A549 (cell line): ENCODE data around the gene PATL2. TPM values are rescaled to one million over a fixed set of nuclear protein-coding genes. Genes with fewer than 3 reads are reported as not detected.

Experiments used
- ATAC-seq, 2 experiments: fragments of 200-7000 bp in 1 of 2; fragments of >200 bp in 1 of 2; cut with Nextera tagmentation in 1 of 2; cut with Tn5 transposase in 1 of 2; 3 replicates each; pipeline versions ENCODE4 v1.8.0 to v1.9.1; 2018 to 2020; ENCODE audit warnings: mild to moderate bottlenecking in 1 of 2, moderate library complexity in 1 of 2
- CTCF ChIA-PET: fragments of 300-600 bp; sonication (Branson Sonifier 250); formaldehyde crosslinking; extraction: SDS; loops from one replicate; lab custom pipeline; 2021; ENCODE audit warnings: antibody characterized with exemption, inconsistent platforms; lab: Yijun Ruan, JAX
- POLR2A ChIA-PET: fragments of 350-600 bp; formaldehyde crosslinking; extraction: SDS; loops from one replicate; lab custom pipeline; 2021; ENCODE audit warnings: antibody characterized with exemption, inconsistent platforms; lab: Yijun Ruan, JAX
- DNase-seq, 2 experiments: peaks; one replicate each; pipeline versions ENCODE4 v3.0.0 to v3.0.0-alpha.2; 2011 to 2016; ENCODE audit warnings: low read depth in 1 of 2, low spot score in 1 of 2
- FAIRE-seq: peaks from 2 replicates; lab custom pipeline; 2011; peaks lifted over from hg19 to GRCh38; lab: Jason Lieb, UNC
- H3K27ac ChIP-seq, 2 experiments: fragments of >200 bp; sonication (Bioruptor Twin); formaldehyde crosslinking; 3 replicates each; pipeline ENCODE4 v1.5.1; 2016 to 2017
- H3K4me1 ChIP-seq: fragments of >200 bp; sonication (Bioruptor Twin); formaldehyde crosslinking; 3 replicates; pipeline ENCODE4 v1.6.1; 2016
- H3K4me2 ChIP-seq: fragments of >200 bp; sonication (Bioruptor Twin); formaldehyde crosslinking; 3 replicates; pipeline ENCODE4 v1.6.1; 2016
- H3K4me3 ChIP-seq: fragments of >200 bp; sonication (Bioruptor Twin); formaldehyde crosslinking; 3 replicates; pipeline ENCODE4 v1.5.1; 2016
- H3K9me3 ChIP-seq: fragments of >200 bp; sonication (Bioruptor Twin); formaldehyde crosslinking; 3 replicates; pipeline ENCODE4 v1.6.1; 2016
- CBX8 ChIP-seq: fragments of 200-600 bp; sonication (generic); IDR thresholded peaks from 2 replicates; pipeline ENCODE4 v1.6.1; 2016
- CHD4 ChIP-seq: fragments of 200-600 bp; sonication (generic); IDR thresholded peaks from 2 replicates; pipeline ENCODE4 v1.6.1; 2016; ENCODE audit warnings: antibody characterized with exemption, mild to moderate bottlenecking, borderline replicate concordance
- CTCF ChIP-seq: fragments of >200 bp; sonication (Bioruptor Twin); formaldehyde crosslinking; IDR thresholded peaks from 3 replicates; pipeline ENCODE4 v1.5.1; 2016
- HDAC2 ChIP-seq: fragments of 200-600 bp; sonication (generic); IDR thresholded peaks from 2 replicates; pipeline ENCODE4 v1.6.1; 2016
- HMGXB4 ChIP-seq: fragments of 250-450 bp; sonication (Bioruptor Pico); IDR thresholded peaks from 2 replicates; pipeline ENCODE4 v1.5.0; 2021; ENCODE audit warnings: mild to moderate bottlenecking, moderate library complexity, borderline replicate concordance
- KDM5A ChIP-seq: fragments of 200-600 bp; sonication (generic); IDR thresholded peaks from 2 replicates; pipeline ENCODE4 v1.6.1; 2016; ENCODE audit warnings: antibody characterized with exemption, mild to moderate bottlenecking
- MAZ ChIP-seq: fragments of 150-350 bp; IDR thresholded peaks from 2 replicates; pipeline ENCODE4 v1.6.1; 2014; ENCODE audit warnings: antibody characterized with exemption, low read depth, low read length, borderline replicate concordance
- NFE2L2 ChIP-seq: fragments of 150-350 bp; conservative IDR thresholded peaks from 2 replicates; pipeline ENCODE4 v1.6.1; 2014; ENCODE audit warnings: low read length
- PHF8 ChIP-seq: fragments of 200-600 bp; sonication (generic); IDR thresholded peaks from 2 replicates; pipeline ENCODE4 v1.6.1; 2016; ENCODE audit warnings: low read depth, mild to moderate bottlenecking, antibody characterized with exemption, moderate library complexity, borderline replicate concordance
- RARB ChIP-seq: fragments of 250-450 bp; sonication (Bioruptor Pico); IDR thresholded peaks from 2 replicates; pipeline ENCODE4 v1.8.0; 2021; ENCODE audit warnings: mild to moderate bottlenecking, moderate library complexity
- SMC3 ChIP-seq: fragments of >200 bp; sonication (Bioruptor Twin); formaldehyde crosslinking; IDR thresholded peaks from 3 replicates; pipeline ENCODE4 v1.6.1; 2018; ENCODE audit warnings: inconsistent platforms
- TFCP2L1 ChIP-seq: fragments of 250-450 bp; sonication (Bioruptor Pico); IDR thresholded peaks from 2 replicates; pipeline ENCODE4 v1.5.0; 2021; ENCODE audit warnings: mild to moderate bottlenecking
- ZSCAN20 ChIP-seq: fragments of 250-450 bp; sonication (Bioruptor Pico); IDR thresholded peaks from 2 replicates; pipeline ENCODE4 v1.8.0; 2022; ENCODE audit warnings: mild to moderate bottlenecking, moderate library complexity
- WGBS: methylation state at CpG from one replicate; pipeline ENCODE4 v1.1.6; 2017; ENCODE audit errors: missing lambda C conversion rate; 5-methylcytosine and 5-hydroxymethylcytosine counted together
- polyA plus RNA-seq, 4 experiments: library from polyadenylated mRNA; depleted of rRNA in 3 of 4; stranded (reverse); fragments of >200 nt; fragmentation: RNase III in 1 of 4; extraction: RNeasy Plus Mini Kit Qiagen cat#74134 plus additional on column Dnase treatment in 1 of 4; gene quantifications; 2 replicates in 3 of 4; 3 replicates in 1 of 4; pipeline ENCODE4 v1.2.3, GENCODE V29; 2011 to 2017

The PATL2 gene
- polyA plus RNA-seq, 2 of the 4 experiments (the other 2 are of a cell fraction) = 0.12 to 0.26 TPM

GRCh38 chr15:44710236-44711095 is 657 bp downstream of the PATL2 start:
- peaks cover 5% of the 10 kb centered on the region; the same call in 2 of the 3 replicates for H3K4me1 ChIP-seq
- ATAC-seq (peak in 1 of 2 experiments; percentile 2; a peak in 2 of 6 replicates), FAIRE-seq (no peak), DNase-seq (peak in 1 of 2 experiments; percentile 22)
- H3K4me3 ChIP-seq = peak overlapping the region; percentile 86
- H3K4me2 ChIP-seq = peak overlapping the region; percentile 75
- POLR2A ChIA-PET = interaction anchor here (0.6 to 4.9 kb wide), 5 partner anchors 17 to 125 kb away, joined by 3 to 81 read pairs (median 4); partner anchors contain the start of gene SPG11
- 36% methylated on average over 11 of the region's 11 CpGs for WGBS
- CTCF ChIA-PET = interaction anchor here (0.7 to 2.3 kb wide), 12 partner anchors 10 to 123 kb away, joined by 3 to 9 read pairs (median 3); partner anchors contain the start of gene SPG11
- peak overlapping the region; percentile 49 to 91 for H3K27ac ChIP-seq
- H3K9me3 ChIP-seq = no peaks in the 10 kb centered on the region
- TF ChIP-seq HMGXB4 (CRISPR knock-in tag) (no peak), CTCF (peak; percentile 51), SMC3 (peak; percentile 3; the same call in 1 of the 3 replicates)

- ChIA-PET POLR2A (no interaction called here), CTCF (interaction anchor here (0.5 kb wide), 1 partner anchor 19 kb away, joined by 5 read pairs; no protein-coding TSS in a partner anchor)
- WGBS = 29% methylated on average over 1 of the region's 2 CpGs
- DNase-seq = no peak
- no peak for FAIRE-seq
- no peak for ATAC-seq
- Histone ChIP-seq H3K27ac (no peak overlapping the region), H3K4me3 (no peak overlapping the region), H3K4me1 (no peaks in the 10 kb centered on the region), H3K9me3 (no peaks in the 10 kb centered on the region), H3K4me2 (no peak overlapping the region)
- TF ChIP-seq RARB (CRISPR knock-in tag) (no peak), TFCP2L1 (no peak)
Measured at GRCh38 chr15:44706946-44707636, 4.0 kb downstream of the PATL2 start.

- FAIRE-seq = no peak
- no peak for TF ChIP-seq CHD4
- TF ChIP-seq MAZ = no peak
- TF ChIP-seq RARB (CRISPR knock-in tag) = no peak
- TF ChIP-seq CBX8 = no peak
- TF ChIP-seq PHF8 = no peak
- no peak for TF ChIP-seq KDM5A
- TF ChIP-seq NFE2L2 = no peak
- TF ChIP-seq ZSCAN20 (CRISPR knock-in tag) = no peak
- no peak for TF ChIP-seq HDAC2
- H3K4me1 ChIP-seq = no peaks in the 10 kb centered on the region
- no peak overlapping the region for H3K27ac ChIP-seq
- POLR2A ChIA-PET = no interaction called here
- no peak overlapping the region for H3K4me2 ChIP-seq
- peaks cover 4% of the 10 kb centered on the region; the same call in 1 of the 3 replicates for H3K9me3 ChIP-seq
- DNase-seq = no peak
- ATAC-seq = no peak
- WGBS = no CpG with 5 or more reads among the region's 2 CpGs
- CTCF ChIA-PET = interaction anchor here (0.5 to 1.2 kb wide), 3 partner anchors 20 to 32 kb away, joined by 3 to 5 read pairs (median 3); no protein-coding TSS in a partner anchor
- no peak overlapping the region for H3K4me3 ChIP-seq
Measured at GRCh38 chr15:44706401-44706800, 4.7 kb downstream of the PATL2 start.
